ENCODE measurements around the gene SCRN1.

The SCRN1 gene

GRCh38 chr7:29991937-29992336 is 2.3 kb upstream of the SCRN1 start:
- Mint-ChIP-seq H3K4me1 (ENCODE audit: low read depth) (peaks cover 35% of the 10 kb centered on the region), H3K27ac (no peak overlapping the region), H3K36me3 (ENCODE audit: low read depth) (peaks cover 12% of the 10 kb centered on the region), H3K27me3 (peaks cover 9% of the 10 kb centered on the region), H3K9me3 (peaks cover 16% of the 10 kb centered on the region), H3K4me3 (no peak overlapping the region)
- intact Hi-C loops (cut with micrococcal nuclease), result no loop called here

GRCh38 chr7:29990931-29991330 is 1.3 kb upstream of the SCRN1 start:
- intact Hi-C loops (cut with micrococcal nuclease), result no loop called here
- Mint-ChIP-seq H3K36me3 (ENCODE audit: low read depth) (peaks cover 4% of the 10 kb centered on the region), H3K27me3 (peaks cover 9% of the 10 kb centered on the region), H3K9me3 (peaks cover 6% of the 10 kb centered on the region), H3K27ac (no peak overlapping the region), H3K4me1 (ENCODE audit: low read depth) (peaks cover 37% of the 10 kb centered on the region), H3K4me3 (peak overlapping the region; percentile 54)

GRCh38 chr7:29988424-29989256 is 961 bp downstream of the SCRN1 start:
- H3K27me3 Mint-ChIP-seq, result peaks cover 9% of the 10 kb centered on the region
- H3K27ac Mint-ChIP-seq, result peak overlapping the region; percentile 88
- intact Hi-C loops (cut with micrococcal nuclease), result loop anchor here (2.0 kb wide), 1 partner anchor 40 kb away; the partner anchor contains the start of gene PLEKHA8
- peaks cover 6% of the 10 kb centered on the region for H3K9me3 Mint-ChIP-seq
- H3K4me1 Mint-ChIP-seq (ENCODE audit: low read depth), result peaks cover 50% of the 10 kb centered on the region
- H3K4me3 Mint-ChIP-seq, result peak overlapping the region; percentile 74
- peaks cover 4% of the 10 kb centered on the region for H3K36me3 Mint-ChIP-seq (ENCODE audit: low read depth)

- Mint-ChIP-seq H3K27me3 (peaks cover 9% of the 10 kb centered on the region), H3K9me3 (no peaks in the 10 kb centered on the region), H3K4me3 (peak overlapping the region; percentile 74), H3K27ac (peak overlapping the region; percentile 88), H3K4me1 (ENCODE audit: low read depth) (peaks cover 52% of the 10 kb centered on the region), H3K36me3 (ENCODE audit: low read depth) (no peaks in the 10 kb centered on the region)
- intact Hi-C loops (cut with micrococcal nuclease), result loop anchor here (2.0 kb wide), 1 partner anchor 41 kb away; the partner anchor contains the start of gene PLEKHA8
These were observed 1.7 kb downstream of the SCRN1 start for GRCh38 chr7:29987811-29988317.

- H3K36me3 Mint-ChIP-seq (ENCODE audit: low read depth), result no peaks in the 10 kb centered on the region
- peaks cover 9% of the 10 kb centered on the region for H3K27me3 Mint-ChIP-seq
- H3K9me3 Mint-ChIP-seq, result no peaks in the 10 kb centered on the region
- peaks cover 52% of the 10 kb centered on the region for H3K4me1 Mint-ChIP-seq (ENCODE audit: low read depth)
- peak overlapping the region; percentile 88 for H3K27ac Mint-ChIP-seq
- no peak overlapping the region for H3K4me3 Mint-ChIP-seq
- intact Hi-C loops (cut with micrococcal nuclease), result no loop called here
These were observed 2.5 kb downstream of the SCRN1 start for GRCh38 chr7:29987083-29987482.

GRCh38 chr7:29980151-29980550 is 9.4 kb downstream of the SCRN1 start:
- H3K4me1 Mint-ChIP-seq (ENCODE audit: low read depth), result peaks cover 37% of the 10 kb centered on the region
- no peak overlapping the region for H3K4me3 Mint-ChIP-seq
- H3K9me3 Mint-ChIP-seq, result no peaks in the 10 kb centered on the region
- no peaks in the 10 kb centered on the region for H3K36me3 Mint-ChIP-seq (ENCODE audit: low read depth)
- no peaks in the 10 kb centered on the region for H3K27me3 Mint-ChIP-seq
- no peak overlapping the region for H3K27ac Mint-ChIP-seq
- intact Hi-C loops (cut with micrococcal nuclease), result no loop called here

GRCh38 chr7:29977886-29978651 is 11.5 kb downstream of the SCRN1 start:
- Mint-ChIP-seq H3K27ac (no peak overlapping the region), H3K4me3 (no peak overlapping the region), H3K9me3 (no peaks in the 10 kb centered on the region), H3K4me1 (ENCODE audit: low read depth) (peaks cover 27% of the 10 kb centered on the region), H3K27me3 (no peaks in the 10 kb centered on the region), H3K36me3 (ENCODE audit: low read depth) (no peaks in the 10 kb centered on the region)
- intact Hi-C loops (cut with micrococcal nuclease), result no loop called here

- intact Hi-C loops (cut with micrococcal nuclease), result no loop called here
- no peaks in the 10 kb centered on the region for H3K9me3 Mint-ChIP-seq
- H3K36me3 Mint-ChIP-seq (ENCODE audit: low read depth), result no peaks in the 10 kb centered on the region
- peaks cover 27% of the 10 kb centered on the region for H3K4me1 Mint-ChIP-seq (ENCODE audit: low read depth)
- H3K27ac Mint-ChIP-seq, result no peak overlapping the region
- H3K4me3 Mint-ChIP-seq, result peak overlapping the region; percentile 42
- no peaks in the 10 kb centered on the region for H3K27me3 Mint-ChIP-seq
These were observed 12.8 kb downstream of the SCRN1 start for GRCh38 chr7:29976673-29977415.

- Mint-ChIP-seq H3K27ac (no peak overlapping the region), H3K4me1 (ENCODE audit: low read depth) (peaks cover 27% of the 10 kb centered on the region), H3K27me3 (no peaks in the 10 kb centered on the region), H3K36me3 (ENCODE audit: low read depth) (no peaks in the 10 kb centered on the region), H3K4me3 (no peak overlapping the region), H3K9me3 (no peaks in the 10 kb centered on the region)
- intact Hi-C loops (cut with micrococcal nuclease), result no loop called here
These were observed 13.3 kb downstream of the SCRN1 start for GRCh38 chr7:29976266-29976665.

GRCh38 chr7:29975561-29975960 is 14.0 kb downstream of the SCRN1 start:
- H3K27me3 Mint-ChIP-seq, result no peaks in the 10 kb centered on the region
- peaks cover 27% of the 10 kb centered on the region for H3K4me1 Mint-ChIP-seq (ENCODE audit: low read depth)
- H3K36me3 Mint-ChIP-seq (ENCODE audit: low read depth), result no peaks in the 10 kb centered on the region
- intact Hi-C loops (cut with micrococcal nuclease), result no loop called here
- no peak overlapping the region for H3K27ac Mint-ChIP-seq
- no peak overlapping the region for H3K4me3 Mint-ChIP-seq
- no peaks in the 10 kb centered on the region for H3K9me3 Mint-ChIP-seq

GRCh38 chr7:29974286-29974685 is 15.3 kb downstream of the SCRN1 start:
- H3K4me3 Mint-ChIP-seq, result no peak overlapping the region
- intact Hi-C loops (cut with micrococcal nuclease), result no loop called here
- H3K27ac Mint-ChIP-seq, result no peak overlapping the region
- no peaks in the 10 kb centered on the region for H3K27me3 Mint-ChIP-seq
- H3K9me3 Mint-ChIP-seq, result no peaks in the 10 kb centered on the region
- H3K4me1 Mint-ChIP-seq (ENCODE audit: low read depth), result peaks cover 31% of the 10 kb centered on the region
- H3K36me3 Mint-ChIP-seq (ENCODE audit: low read depth), result no peaks in the 10 kb centered on the region

- Mint-ChIP-seq H3K27me3 (no peaks in the 10 kb centered on the region), H3K9me3 (no peaks in the 10 kb centered on the region), H3K27ac (no peak overlapping the region), H3K4me1 (ENCODE audit: low read depth) (peaks cover 26% of the 10 kb centered on the region), H3K4me3 (no peak overlapping the region), H3K36me3 (ENCODE audit: low read depth) (peaks cover 18% of the 10 kb centered on the region)
- intact Hi-C loops (cut with micrococcal nuclease), result no loop called here
These were observed 17.3 kb downstream of the SCRN1 start for GRCh38 chr7:29972315-29972669.

- Mint-ChIP-seq H3K9me3 (no peaks in the 10 kb centered on the region), H3K27ac (no peak overlapping the region), H3K4me1 (ENCODE audit: low read depth) (peaks cover 23% of the 10 kb centered on the region), H3K27me3 (no peaks in the 10 kb centered on the region), H3K4me3 (no peak overlapping the region), H3K36me3 (ENCODE audit: low read depth) (peaks cover 21% of the 10 kb centered on the region)
- intact Hi-C loops (cut with micrococcal nuclease), result no loop called here
These were observed 17.9 kb downstream of the SCRN1 start for GRCh38 chr7:29971566-29972314.

Measured in dendritic cell treated with granulocyte-macrophage colony-stimulating factor and Interleukin-4, amounts not matched to agents 40 ng/mL and 50 ng/mL, for 4 days (primary cell).